Activated T-cell treated with anti-CD3 and anti-CD28 coated beads for 48 hours (primary cell): ENCODE data around the gene ATP13A5.

ENCODE experiments used
- DNase-seq: peaks from one replicate; pipeline ENCODE4 v3.0.0-alpha.2; 2020; ENCODE audit warnings: low read depth

ATP13A5 gene

DNA sequence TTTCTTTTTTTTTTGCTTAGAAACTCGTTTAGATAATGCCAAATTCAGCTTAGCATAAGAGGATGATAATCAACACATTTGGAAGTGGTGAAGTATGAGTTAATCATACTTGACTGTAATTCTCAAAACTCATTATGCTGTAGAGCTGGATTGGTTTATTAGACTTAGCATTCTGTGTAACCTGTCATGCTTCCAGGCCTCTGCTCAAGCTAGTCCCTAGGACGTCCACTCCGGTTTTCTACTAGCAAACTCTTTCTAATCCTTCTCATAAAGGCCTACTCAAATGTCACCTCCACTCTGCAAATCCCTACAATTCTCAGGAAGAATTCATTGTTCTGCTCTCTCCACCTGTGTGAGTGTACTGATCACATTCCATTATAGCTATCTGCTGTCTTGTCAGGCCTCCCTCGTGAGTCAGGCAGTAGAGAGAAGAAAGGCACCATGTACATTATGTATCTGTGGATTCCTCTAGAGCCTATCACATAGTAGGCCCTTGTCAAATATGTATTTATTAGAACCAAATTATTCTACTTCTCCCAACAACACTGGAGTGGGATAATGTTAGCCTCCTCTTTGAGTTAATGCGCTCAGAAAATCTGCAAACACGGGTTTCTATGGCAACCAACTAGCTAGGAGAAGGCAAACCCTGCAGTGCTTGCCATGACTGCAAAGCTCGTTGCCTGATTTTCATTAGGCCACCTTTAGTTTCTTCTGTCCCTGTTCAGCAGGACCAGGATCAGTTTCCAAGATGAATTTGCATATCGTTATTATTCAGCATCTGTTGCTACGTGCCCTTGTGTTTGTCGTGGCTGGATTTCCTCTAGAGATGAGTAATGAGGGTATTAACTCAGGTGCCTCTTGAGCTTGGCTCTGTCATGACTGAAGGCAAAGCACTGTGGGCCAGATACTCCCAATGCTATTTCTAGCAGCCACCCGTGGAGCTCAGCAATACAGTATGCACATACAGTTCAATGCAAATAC, 30.7 kb downstream of the ATP13A5 start:
- no peak for DNase-seq

DNA sequence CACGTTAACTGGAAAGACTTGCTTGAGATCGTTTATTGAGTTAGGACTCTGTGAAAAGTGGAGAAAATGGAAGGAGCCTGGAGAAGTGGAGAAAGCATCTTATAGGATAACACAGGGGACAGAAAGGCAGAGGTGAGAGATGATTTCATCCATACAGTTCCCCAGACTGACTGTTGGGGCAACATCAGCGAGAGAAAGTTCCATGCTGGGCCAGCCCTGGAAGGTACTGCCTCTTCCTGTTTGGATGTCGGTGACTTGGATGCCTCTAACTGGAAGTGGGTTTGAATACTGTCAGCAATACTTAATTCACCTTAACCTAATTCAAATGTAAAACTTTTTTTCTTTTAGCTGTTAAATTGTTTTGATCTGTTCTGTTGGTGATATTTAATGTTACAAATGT, 32.3 kb downstream of the ATP13A5 start:
- no peak for DNase-seq

DNA sequence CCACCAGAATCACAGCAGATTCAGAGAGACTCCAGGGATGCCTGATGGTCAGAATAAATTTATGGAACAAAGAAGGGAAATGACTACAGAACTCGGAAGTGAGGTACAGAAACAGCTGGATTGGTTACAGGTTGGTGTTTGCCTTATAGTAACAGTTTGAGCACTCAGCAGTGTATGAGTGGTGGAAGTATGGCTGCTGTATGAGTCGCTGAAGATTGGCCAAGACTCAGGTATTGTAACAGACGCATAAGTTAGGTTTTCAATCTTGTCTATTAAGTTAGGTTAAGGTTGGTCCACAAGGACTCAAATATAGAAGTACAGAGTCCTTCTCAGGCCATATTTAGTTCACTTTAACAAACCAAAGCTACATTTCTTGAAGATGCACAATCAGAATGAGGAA, 33.1 kb downstream of the ATP13A5 start:
- DNase-seq: no peak

DNA sequence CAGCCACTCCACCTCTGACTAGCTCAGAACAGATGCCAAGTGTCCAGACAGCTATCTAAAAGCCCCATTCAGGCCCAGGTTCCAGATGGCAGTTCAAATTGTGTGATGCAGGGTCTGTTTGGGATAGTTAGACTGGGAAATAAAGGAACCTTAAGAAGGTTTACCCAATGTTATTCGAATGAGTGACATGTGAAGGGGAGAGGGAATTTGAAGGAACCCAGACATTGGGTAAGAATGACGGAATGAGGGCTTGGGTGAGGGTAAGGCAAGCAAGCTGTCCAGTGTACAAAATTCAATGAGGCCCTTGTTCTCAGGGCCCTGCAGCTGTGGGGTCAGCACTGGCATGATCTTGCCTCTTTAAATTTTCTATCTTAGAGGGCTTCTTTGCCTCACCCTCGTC, 34.1 kb downstream of the ATP13A5 start:
- no peak for DNase-seq

DNA sequence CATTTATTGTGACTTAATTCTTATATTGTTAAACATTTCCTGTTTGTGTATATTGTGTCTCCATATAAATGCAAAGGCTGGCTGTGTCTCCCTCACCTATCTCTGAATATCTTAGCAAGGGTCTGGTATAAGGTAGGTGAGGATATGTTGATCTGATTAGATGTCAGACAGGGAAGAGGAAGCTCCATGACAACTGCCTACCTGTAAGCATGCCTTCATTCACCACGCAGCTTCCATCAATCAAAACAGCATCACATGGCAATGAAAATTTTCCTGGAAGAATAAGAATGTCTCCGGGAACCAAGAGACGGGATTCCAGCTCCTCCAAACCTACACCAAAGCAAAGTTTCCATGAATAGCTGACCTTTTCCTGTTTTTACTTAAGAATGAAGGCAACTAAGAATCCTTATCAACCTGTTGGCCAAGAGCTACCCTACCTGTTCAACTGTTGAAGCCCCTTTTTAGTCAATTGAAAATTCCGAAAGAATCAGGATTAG, 34.8 kb downstream of the ATP13A5 start:
- DNase-seq: no peak

DNA sequence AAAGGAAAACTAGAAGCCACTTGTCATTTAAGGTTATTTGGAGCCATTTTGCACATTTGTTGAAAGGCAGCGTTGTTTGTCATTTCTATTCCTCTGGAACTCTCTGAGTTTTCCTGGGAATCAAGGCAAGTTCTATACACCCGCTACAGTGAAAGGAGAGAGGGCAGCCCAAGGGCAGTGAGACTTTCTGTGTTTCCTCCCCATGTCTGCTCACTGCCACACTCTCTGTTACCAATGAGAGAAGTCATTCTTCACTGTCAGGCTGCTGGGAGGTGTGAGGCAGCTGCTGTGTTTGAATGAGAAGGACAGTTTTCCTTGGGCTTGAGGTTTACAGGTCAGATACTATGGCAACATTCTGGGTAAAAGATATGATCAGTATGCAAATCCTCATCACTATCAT, 36.0 kb downstream of the ATP13A5 start:
- no peak for DNase-seq

DNA sequence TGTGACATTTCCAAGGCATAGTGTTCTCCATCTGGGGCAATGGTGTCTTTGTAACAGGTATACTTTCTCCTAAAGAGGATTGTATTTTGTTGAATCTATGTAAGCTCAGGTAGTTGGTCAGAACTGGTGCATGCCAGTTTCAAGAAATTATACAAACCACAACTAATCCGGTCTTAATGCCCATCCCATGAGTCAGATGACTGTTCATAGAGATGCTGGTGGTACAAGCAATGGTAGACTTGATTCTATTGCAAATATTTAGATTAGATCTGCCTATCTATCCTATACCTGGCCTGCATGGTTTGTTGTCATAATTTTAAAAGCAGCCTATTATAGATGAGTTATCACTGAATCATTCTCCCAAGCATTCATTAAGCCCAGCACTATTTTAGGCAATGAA, 43.5 kb downstream of the ATP13A5 start:
- no peak for DNase-seq

DNA sequence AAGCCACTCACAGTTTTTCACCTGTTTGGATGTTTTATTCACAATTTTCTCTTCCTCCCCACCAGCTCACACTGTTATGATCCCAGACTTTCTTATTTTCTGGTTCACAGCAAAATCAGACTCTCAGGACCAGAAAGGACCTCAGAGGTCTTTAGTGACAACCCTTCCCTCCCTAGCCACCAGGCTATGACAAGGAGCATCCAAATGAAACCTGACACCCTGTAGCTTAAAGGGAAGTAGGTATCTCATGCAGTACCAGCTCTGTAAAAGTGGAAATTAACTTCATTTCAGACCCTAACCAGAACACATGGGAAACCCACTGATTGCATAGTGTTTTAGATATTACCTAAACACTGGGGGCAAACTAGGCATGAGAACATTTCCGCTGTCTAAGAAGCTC, 45.3 kb downstream of the ATP13A5 start:
- DNase-seq: no peak

DNA sequence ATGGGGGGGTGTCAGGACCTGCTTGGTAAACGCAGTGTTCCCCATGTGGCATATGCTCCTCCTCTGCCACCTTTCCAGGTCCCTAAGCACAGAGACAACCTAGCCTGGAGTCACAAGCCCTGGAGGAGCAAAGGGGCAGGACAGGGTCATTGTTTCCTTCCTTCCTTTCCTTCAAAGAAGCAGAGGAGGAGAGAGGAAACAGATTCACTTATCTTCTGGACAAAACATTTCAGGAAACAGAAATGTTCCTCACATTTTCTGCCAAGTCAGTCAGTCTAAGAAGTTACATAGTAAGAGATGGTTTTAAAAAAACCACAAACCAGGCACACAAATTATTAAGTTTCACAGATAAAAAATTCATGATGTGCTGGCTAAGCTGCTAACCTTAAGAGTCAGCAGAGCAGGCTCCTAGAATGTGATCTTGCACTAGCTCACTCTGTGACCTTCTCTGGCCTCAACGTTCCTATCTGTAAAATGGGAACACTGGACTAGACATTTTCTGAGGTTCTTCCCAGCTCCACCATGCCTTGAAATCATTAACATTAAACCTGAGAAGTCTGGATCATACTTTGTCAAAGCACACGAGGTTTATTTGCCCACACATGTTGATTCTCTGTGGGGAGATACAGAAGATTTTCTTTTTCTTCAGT, 47.9 kb downstream of the ATP13A5 start:
- no peak for DNase-seq

DNA sequence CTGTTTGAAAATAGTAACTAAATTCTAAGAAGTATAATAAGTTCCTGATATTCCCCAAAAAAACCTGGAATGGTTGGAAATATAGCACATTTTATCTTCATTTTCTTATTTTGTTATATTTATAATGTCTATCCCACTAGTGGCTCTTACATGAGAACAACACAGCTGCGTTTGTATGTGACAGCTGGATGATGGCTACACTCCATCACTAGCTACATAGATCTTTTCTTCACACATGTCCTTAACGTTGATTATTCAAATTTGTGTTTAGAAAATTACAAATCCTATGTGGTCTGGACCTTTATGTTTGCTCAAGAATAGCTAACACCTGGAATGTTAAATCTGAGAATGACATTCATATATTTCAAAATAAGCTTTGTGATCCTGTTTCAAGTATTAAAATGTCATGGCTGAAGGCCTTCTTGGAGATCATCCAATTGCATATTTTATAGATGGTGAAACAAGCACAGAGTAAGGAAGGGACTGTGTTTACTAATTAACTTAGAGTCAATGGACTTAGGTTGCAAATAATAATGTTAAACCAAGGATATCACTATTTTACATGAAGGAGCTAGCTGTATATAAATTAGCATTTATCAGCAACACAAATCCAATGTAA, 60.8 kb downstream of the ATP13A5 start:
- DNase-seq: no peak

DNA sequence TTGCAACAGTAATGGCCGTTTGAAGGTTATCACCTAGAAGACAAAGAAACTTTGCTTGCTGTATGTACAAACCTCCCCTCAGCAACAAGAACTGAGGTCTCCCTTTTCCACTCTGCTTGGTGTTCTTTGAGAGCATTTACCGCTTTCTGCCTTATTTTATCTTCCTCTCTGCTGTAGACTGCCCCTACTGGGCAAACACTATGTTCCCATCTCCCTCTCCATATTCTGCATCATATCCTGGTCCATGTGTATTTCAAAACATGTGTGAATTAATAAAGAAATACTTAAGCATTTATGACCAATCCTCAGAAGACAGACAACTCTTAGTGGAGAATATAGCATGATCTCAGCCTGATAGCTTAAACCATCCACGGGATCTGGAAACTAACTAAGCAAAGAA, 64.4 kb downstream of the ATP13A5 start:
- DNase-seq: no peak

DNA sequence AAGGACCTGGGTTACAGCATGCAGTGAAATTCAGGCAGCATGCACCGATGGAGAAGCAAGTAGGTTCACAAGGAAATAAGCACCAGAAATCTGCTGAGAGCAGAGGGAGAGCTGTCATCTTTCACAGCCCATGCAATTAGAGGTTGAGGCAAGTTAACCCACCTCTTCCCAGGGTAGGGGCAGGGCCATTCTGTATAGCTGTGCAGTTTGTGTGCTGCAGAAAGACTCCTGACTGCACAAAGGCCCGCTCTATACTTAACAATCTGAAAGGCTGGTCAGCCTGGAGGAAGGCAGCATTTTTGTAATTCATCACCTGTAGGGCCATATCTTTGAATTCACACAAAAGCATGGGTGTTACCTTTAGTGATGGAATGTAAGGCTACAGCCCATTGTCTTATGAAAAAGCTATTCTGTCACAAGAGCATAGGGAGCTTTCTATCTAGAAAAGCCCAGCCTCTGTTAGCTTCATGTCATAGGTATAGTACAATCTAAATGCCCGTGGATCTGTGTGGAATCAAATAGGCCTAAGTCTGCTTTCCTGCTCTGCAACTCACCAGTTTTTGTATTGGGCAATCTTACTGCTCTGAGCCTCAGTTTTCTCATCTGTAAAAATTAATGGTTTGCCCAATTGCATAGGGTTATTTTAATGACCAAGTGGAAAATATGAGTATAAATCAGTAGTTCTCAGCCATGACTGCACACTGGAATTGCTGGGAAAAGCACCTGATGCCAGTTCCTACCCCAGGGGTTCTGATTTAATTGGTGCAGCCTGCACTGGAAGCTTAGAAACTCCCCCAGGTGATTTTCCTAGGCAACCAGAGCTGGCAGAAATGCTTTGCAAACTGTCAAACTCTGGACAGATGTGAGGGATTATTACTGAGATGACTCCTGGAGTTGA, 65.2 kb downstream of the ATP13A5 start:
- no peak for DNase-seq

DNA sequence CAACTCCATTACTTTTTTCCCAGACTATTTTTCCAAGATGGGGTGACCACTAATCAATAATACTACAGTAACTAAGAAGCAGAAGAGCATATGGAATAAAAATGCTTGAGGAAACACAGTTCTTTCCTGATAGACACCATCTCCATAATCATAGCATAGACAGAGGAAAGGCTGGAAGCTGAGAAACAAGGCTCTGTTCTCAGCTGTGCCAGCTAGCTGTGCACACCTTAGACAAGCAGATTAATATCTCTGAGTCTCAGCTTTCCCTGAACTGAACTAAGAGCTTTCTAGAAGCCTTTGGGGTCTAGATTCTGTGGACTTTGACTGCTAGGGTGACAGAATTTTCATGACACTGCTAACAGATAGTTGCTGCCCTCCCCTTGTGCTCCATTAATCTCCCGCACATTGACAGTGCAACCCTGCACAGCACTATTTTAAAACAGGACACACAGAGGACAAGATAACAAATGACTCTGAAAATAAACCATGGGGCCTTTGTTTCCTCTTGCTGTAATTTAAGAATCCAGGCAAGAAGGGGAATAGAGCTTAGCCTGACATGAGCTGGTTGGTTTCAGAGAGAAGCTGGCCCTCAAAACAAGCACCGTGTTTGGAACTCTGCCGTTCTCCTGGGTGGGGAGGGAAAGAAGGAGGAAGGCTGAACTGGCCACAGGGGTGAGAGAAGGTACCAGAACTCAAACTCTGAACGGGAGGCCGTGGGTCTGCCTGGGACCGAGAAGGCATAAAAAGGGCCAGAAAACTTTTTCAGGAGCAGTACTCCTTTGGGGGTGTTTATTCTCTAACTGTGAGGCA, 67.4 kb downstream of the ATP13A5 start:
- no peak for DNase-seq

DNA sequence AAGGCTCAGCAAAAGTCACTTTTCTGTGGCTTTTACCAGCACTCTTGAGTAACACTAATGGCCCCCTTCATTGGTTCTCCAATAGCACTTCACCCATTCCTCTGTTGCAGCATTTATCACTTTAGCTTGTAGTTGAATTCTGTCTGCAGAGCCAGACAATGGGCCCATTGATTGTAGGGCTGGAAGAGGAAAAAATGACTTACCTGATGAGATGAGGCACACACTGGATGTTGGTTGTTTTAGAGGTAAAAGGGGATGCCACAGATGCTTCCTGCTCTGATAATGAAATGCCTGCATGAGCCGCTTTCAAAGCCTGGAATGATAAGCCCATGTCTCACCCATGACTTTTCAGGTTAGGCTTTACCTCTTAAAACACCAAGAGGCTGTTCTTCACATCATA, 73.2 kb downstream of the ATP13A5 start:
- no peak for DNase-seq

DNA sequence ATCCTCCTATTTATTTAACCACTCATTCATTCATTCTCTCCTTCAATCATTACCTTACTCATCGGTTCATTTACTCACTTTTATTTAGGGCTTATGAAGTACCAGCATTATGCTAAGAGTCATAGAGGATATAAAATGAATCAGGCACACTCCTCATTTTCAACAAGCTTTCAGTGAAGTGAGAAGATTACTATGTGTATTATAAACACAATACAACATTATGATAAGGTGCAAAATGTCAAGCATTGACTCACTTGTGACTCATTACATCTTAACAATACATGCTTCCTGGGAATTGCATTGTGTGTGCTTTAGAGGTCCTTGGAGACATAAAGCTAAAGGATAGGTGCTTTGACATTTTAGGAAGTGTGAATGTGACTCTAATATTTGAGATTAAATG, 77.1 kb downstream of the ATP13A5 start:
- DNase-seq: no peak

DNA sequence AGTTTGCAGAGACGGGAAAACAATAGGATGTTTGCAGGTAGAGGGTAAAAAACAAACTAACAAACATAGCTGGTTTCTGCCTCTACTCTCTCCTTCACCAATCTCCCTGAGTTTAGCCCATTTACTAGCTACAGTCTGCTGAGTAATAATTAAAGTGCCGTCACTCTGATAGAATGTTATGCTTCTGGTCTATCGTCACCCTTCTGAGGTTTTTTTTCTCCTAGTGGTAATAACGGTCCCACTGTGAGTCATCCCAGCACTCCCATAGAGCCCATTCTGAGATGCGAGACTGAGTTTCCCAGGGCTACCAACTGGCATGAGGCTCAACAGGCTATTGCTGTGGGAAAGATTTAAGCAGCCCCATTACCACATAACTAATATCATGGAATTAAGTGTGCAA, 81.1 kb downstream of the ATP13A5 start:
- DNase-seq: no peak

DNA sequence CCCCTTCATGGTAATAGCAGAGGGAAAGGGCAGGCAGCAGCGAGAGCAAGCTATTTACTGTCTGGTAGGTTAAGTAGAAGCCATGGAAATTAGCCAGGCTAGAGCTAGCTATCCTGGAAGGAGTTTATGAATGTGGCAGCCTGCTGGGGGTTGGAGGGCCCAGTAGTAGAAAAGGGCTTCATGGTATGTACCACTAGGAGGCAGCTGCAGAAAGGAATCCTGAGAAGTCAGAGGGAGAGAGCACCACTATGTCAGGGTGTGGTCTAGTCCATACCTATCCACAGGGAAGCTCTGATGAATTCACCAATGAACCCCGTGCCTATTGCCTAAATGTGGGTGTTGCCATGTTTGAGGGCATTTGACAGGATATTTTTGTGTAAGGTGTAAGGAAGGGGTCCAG, 82.6 kb downstream of the ATP13A5 start:
- no peak for DNase-seq

DNA sequence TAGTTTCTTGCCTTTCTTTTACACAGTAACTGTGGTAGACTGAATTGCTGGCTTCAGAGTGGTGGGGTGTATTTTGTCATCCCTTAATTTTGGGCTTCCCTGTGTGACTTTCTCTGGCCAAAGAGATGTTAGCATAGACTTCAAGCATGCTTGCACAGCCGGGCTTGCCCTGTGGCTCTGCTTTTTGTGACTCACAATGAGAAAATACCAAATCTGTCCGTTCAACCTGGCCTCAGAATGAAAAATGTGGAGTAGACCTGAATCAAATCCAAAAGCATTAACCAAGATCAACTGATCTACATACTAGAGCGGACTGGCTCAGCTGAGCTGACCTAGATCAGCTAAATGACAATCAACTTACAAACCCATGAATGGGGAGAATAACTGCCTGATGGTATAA, 86.2 kb downstream of the ATP13A5 start:
- DNase-seq: no peak

DNA sequence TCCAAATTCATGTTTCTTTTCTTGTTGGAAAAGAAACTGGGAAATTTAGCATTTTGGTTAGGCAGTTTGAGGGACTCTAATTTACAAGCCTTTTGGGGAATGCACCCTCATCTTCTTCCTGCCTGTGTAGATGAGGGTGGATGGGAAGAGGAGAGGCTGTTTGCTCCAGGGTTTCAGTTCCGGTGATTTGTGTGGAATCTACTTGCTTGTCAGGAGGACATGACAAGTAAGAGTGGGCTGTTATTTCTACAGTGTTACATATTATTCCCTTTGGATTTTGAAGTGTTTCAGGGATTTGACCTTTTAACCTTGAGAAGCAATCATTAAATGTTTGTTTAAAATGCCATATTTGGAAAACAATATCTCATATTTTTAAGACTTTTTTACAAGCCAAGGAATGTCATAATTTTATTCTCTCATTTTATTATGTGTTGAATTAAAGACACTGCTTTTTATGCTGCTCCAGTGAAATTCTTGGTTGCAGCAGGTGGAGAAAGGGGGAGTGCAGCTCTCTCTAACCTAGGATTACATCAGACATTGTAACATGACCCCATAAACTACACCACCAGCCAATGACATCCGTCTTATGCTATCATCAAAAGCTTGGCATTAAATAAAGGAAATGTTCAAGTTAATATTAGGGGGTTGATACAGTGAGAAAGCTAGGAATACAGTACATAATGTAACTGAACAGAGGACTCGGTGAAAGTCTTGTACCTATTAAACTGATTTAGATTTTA, 107.3 kb downstream of the ATP13A5 start:
- DNase-seq: no peak

DNA sequence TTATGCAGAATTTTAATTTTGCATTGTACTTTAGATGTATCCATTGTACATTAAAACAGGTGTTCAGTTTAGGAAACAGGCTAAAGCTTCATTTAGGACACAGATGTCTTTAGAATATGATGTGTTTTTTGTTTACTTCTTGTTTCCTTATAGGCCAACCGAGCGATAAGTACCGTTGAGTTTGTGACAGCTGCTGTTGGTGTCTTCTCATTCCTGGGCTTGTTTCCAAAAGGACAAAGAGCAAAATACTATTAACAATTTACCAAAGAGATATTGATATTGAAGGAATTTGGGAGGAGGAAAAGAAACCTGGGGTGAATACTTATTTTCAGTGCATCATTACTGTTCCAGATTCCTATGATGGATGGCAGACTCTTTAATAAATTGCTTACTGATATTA, 108.1 kb downstream of the ATP13A5 start:
- no peak for DNase-seq
